Measurements from ENCODE around the gene CTIF. TPM values are rescaled to one million over a fixed set of nuclear protein-coding genes. Genes with fewer than 3 reads are reported as not detected.

CTIF gene
- total RNA-seq, 2 donors from 2014 or later = 64.9 to 70.6 TPM

GRCh38 chr18:48828194-48828545, 289.3 kb downstream of the CTIF start:
- intact Hi-C loops (cut with DNase I) = loop anchor here in 1 of 2 donors (5.0 kb wide), 1 partner anchor 46 kb away; no protein-coding TSS in a partner anchor
- ATAC-seq (no peak), DNase-seq (no peak)

GRCh38 chr18:48828691-48829442, 290.0 kb downstream of the CTIF start:
- peak; percentile 43 to 46 for ATAC-seq
- intact Hi-C loops (cut with DNase I) = loop anchor here in 1 of 2 donors (5.0 kb wide), 1 partner anchor 47 kb away; no protein-coding TSS in a partner anchor
- no peak for DNase-seq

GRCh38 chr18:48829443-48830149, 290.8 kb downstream of the CTIF start:
- intact Hi-C loops (cut with DNase I) = loop anchor here in 1 of 2 donors (5.0 kb wide), 1 partner anchor 47 kb away; no protein-coding TSS in a partner anchor
- ATAC-seq (no peak), DNase-seq (peak; percentile 63)

- ATAC-seq (no peak), DNase-seq (no peak)
- intact Hi-C loops (cut with DNase I) = no loop called here
Observed at GRCh38 chr18:48831113-48831759, 292.4 kb downstream of the CTIF start.

- DNase-seq (no peak), ATAC-seq (no peak)
- intact Hi-C loops (cut with DNase I) = no loop called here
Observed at GRCh38 chr18:48831802-48832201, 293.0 kb downstream of the CTIF start.

- peak in 1 of 2 donors; percentile 42 for ATAC-seq
- intact Hi-C loops (cut with DNase I) = no loop called here
- DNase-seq = peak; percentile 70
Observed at GRCh38 chr18:48832938-48833700, 294.3 kb downstream of the CTIF start.

- ATAC-seq (peak; percentile 14 to 46), DNase-seq (no peak)
- intact Hi-C loops (cut with DNase I) = no loop called here
Observed at GRCh38 chr18:48833701-48834412, 295.0 kb downstream of the CTIF start.

- intact Hi-C loops (cut with DNase I) = no loop called here
- peak; percentile 70 to 83 for ATAC-seq
- peak; percentile 88 for DNase-seq
Observed at GRCh38 chr18:48834413-48835031, 295.7 kb downstream of the CTIF start.

GRCh38 chr18:48835119-48835518, 296.3 kb downstream of the CTIF start:
- intact Hi-C loops (cut with DNase I) = no loop called here
- no peak for DNase-seq
- no peak for ATAC-seq

- intact Hi-C loops (cut with DNase I) = no loop called here
- DNase-seq (no peak), ATAC-seq (no peak)
Observed at GRCh38 chr18:48835745-48836170, 296.9 kb downstream of the CTIF start.

- intact Hi-C loops (cut with DNase I) = no loop called here
- no peak for ATAC-seq
- no peak for DNase-seq
Observed at GRCh38 chr18:48836231-48836805, 297.5 kb downstream of the CTIF start.

- ATAC-seq (no peak), DNase-seq (no peak)
- intact Hi-C loops (cut with DNase I) = no loop called here
Observed at GRCh38 chr18:48836806-48837615, 298.2 kb downstream of the CTIF start.

- DNase-seq (peak; percentile 4), ATAC-seq (no peak)
- intact Hi-C loops (cut with DNase I) = no loop called here
Observed at GRCh38 chr18:48837676-48838075, 298.8 kb downstream of the CTIF start.

GRCh38 chr18:48838166-48838775, 299.4 kb downstream of the CTIF start:
- DNase-seq (peak; percentile 16), ATAC-seq (no peak)
- intact Hi-C loops (cut with DNase I) = no loop called here

GRCh38 chr18:48838921-48839818, 300.3 kb downstream of the CTIF start:
- ATAC-seq = no peak
- intact Hi-C loops (cut with DNase I) = no loop called here
- peak; percentile 33 for DNase-seq
